Fibroblast of peridontal ligament (primary cell): Measurements from ENCODE around the gene SPEM2.

Source experiments
- DNase-seq: peaks from one replicate; pipeline ENCODE4 v3.0.0-alpha.2; 2010; ENCODE audit errors: extremely low read depth

SPEM2 gene

DNA sequence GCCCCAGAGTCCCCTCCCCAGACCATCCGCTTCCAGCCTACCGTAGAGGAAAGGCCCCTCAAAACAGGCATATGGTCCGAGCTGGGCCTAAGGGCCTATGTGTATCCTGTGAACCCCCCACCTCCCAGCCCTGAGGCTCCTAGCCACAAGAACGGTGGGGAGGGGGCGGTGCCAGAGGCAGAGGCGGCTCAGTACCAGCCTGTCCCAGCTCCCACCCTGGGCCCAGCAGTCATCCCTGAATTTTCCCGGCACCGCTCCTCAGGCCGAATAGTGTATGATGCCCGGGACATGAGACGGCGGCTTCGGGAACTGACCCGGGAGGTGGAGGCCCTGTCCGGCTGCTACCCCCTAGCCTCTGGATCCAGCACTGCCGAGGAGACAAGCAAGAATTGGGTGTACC lies 4.2 kb upstream of the SPEM2 start:
- DNase-seq = no peak

DNA sequence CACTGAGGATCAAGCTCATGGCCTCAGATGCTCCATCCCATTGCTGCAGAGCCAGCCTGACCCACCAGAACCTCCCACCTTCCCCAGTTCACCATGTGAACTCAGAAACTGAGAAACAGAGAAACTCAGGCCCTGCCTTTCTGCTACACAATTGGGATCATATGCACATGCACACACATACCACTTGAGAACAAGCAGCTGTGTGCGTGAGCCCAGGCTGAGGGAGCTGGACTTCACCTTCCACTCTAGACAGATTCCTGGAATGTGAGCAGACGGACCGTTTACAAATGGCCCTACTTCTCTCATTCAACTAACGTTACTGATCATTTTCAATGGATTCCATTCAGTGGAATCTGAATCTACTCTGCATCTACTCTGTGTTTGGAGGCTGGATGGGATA lies 1.7 kb upstream of the SPEM2 start:
- DNase-seq = no peak

DNA sequence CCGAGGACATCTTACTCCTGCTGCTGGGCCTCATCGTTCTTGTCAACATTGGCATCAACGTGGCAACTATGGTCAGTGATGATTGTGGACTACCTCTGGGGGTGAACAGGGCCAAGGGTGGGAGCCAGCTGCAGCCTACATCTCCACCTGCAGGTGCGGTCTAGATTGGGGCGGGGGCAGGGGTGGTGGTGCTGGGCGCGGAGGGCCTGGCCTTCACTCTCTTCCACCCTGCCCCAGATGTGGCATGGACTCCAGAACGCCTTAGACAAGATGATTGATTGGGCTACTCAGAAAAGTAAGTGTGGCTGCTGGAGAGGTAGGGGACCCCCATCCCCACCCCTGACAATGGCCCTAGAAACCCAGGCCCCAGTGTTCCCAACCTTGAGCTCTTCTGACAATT lies 340 bp downstream of the SPEM2 start:
- no peak for DNase-seq

DNA sequence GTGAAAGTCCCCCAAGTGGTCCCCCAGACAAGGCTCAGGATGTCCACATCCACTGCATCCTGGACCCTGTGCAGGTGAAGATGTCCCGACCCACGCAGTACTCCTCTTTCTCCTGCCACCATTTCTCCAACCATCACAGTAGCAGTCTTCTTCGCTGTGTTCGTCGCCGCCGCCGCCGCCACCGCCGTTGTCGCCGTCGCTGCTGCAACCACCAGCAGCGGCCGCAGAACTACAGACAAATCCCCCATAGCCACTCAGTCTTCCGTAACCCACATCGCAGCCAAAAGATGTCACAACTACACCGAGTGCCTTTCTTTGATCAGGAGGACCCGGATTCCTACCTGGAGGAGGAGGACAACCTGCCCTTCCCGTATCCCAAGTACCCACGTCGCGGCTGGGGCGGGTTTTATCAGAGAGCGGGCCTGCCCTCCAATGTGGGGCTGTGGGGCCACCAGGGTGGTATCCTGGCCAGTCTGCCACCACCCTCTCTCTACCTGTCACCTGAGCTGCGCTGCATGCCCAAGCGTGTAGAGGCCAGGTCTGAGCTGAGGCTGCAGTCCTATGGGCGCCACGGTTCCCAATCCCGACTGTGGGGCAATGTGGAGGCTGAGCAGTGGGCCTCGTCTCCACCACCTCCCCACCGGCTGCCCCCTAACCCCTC lies 917 bp downstream of the SPEM2 start:
- DNase-seq = no peak

DNA sequence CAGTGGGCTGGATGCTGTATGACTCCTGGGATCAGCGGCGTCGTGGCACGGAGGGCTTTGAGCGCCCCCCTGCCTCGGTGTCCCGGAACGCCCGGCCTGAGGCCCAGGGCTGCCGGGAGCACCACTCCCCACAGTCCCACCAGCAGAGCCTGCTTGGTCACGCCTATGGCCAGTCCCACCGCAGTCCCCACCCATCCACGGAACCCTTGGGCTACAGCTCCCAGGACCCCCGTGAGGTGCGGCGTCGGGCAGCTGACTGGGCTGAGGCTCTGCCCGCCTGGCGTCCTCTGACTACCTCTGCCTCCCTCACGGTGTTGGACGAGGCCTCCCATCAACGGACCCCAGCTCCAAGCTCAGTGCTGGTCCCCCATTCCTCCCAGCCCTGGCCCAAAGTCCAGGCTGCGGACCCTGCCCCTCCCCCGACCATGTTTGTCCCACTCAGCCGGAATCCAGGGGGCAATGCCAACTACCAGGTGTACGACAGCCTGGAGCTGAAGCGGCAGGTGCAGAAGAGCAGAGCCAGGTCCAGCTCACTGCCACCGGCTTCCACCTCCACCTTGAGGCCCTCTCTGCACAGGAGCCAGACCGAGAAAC lies 1.6 kb downstream of the SPEM2 start:
- no peak for DNase-seq

DNA sequence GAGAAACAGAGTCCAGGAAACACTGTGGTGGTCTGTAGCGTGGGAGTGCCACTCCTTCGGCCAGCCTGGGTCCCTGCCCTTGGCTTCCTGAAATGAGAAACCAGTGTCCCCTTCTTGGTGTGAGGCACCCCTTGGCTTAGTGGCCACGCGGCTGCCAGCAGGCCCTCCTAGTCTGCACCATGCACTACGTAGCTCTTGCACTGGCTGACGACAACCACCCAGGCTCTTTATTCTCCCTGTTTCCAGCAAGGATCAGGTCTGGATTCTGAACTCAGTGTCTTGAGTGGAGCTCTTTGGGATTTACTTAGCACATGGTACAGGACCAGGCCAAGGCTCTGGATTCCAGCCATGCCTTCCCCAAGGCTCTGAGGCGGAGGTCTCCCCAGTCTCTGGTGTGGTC lies 2.1 kb downstream of the SPEM2 start:
- DNase-seq = no peak

DNA sequence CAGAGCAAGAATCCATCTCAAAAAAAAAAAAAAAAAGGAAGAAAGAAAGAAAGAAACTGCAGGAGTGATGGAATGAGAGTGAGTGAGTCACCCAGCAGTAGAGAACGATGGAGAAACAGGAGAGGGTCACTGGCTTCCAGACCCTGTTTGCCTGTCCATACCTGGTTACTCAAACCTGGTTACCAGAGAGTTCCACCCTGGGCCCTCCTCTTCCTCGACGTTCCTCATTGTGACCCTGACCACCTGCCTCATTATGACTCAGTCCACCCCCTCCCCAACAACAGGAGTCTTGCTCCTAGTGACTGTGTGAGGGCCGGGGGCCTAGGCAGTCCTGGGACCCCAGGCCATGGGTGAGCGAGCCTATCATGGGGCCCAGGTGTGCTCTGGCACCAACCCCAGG lies 3.1 kb downstream of the SPEM2 start, which contains the start of gene SPEM3:
Gene SPEM3 (plus strand): TSS at position 301 of the 400 bp plus-strand sequence. CDS start 46 bp downstream, at position 347.
- DNase-seq = no peak

DNA sequence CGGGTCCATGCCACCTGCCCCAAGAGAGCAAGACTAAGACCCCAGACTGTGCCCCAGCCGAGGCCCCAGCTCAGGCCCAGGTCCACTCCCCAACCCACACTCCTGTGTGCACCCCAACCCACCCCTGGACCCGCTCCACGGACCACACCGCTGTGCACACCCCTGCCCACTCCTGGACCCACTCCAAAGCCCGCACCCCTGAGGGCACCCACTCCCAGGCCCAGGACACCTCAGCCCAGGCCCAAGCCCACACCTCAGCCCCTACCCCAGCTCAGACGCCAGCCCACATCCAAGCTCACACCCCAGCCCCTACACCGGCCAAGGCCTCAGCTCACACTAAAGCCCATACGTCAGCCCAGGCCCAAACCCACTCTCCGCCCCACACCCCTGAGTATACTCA lies 4.3 kb downstream of the SPEM2 start:
- no peak for DNase-seq

DNA sequence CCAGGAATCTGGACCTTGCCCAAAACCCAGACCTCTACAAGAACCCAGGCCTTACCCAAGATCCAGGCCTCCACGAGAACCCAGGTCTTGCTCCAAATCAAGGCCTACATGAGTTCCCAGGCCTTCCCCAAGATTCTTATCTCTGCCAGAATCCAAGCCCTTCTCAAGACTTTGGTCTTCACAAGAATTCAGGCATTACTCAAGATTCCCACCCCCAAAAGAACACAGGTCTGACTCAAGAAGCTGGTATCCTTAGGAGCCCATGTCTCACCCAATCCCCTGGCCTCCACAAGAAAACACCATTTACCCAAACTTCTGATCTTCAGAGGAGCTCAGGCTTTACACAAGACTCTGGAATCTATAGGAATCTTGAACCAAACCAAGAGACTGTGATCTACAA lies 5.8 kb downstream of the SPEM2 start:
- DNase-seq = no peak

DNA sequence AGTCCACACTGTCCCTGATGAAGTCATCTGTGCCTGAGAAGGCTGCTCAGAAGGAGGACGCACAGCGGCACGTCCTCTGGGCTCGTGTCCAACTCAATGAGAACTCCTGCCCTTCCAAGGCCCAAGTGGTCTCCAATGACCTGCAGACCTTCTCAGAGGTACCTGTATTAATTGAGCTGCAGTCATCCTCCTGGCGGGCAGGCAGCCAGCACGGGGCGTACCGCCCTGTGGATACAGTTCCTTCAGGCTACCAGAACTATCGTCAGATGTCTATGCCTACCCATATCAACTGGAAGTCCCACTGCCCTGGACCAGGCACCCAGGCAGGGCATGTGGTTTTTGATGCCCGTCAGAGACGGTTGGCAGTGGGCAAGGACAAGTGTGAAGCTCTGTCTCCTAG lies 6.9 kb downstream of the SPEM2 start:
- DNase-seq = no peak

DNA sequence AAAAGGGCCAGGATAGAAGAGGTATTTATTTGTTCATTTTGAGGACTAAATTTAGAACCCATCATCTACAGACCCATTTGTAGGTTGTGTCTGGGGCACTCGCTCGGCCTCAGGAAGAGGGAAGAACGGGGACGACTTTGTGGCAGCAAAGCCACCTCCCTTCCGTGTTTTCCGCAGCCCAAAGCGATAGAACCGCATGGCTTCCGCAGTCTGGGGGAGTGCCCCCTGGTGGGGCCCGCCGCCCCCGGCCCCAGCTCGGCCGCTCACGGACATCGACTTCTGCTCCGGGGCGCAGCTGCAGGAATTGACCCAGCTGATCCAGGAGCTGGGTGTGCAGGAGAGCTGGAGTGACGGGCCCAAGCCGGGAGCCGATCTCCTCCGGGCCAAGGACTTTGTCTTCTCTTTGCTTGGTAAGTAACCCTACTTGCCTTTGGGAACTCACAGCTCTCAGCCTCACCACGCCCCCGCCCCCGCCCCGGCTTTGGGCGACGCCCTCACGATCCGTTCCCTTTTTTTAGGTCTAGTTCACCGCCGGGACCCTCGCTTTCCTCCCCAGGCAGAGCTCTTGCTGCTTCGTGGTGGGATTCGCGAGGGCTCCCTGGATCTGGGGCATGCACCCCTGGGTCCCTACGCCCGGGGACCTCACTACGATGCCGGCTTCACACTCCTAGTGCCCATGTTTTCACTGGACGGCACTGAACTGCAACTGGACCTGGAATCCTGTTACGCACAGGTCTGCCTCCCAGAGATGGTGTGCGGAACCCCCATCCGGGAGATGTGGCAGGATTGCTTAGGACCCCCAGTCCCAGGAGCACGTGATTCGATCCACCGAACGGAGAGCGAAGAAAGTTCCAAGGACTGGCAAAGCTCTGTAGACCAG lies 10.5 kb downstream of the SPEM2 start:
- DNase-seq = no peak

DNA sequence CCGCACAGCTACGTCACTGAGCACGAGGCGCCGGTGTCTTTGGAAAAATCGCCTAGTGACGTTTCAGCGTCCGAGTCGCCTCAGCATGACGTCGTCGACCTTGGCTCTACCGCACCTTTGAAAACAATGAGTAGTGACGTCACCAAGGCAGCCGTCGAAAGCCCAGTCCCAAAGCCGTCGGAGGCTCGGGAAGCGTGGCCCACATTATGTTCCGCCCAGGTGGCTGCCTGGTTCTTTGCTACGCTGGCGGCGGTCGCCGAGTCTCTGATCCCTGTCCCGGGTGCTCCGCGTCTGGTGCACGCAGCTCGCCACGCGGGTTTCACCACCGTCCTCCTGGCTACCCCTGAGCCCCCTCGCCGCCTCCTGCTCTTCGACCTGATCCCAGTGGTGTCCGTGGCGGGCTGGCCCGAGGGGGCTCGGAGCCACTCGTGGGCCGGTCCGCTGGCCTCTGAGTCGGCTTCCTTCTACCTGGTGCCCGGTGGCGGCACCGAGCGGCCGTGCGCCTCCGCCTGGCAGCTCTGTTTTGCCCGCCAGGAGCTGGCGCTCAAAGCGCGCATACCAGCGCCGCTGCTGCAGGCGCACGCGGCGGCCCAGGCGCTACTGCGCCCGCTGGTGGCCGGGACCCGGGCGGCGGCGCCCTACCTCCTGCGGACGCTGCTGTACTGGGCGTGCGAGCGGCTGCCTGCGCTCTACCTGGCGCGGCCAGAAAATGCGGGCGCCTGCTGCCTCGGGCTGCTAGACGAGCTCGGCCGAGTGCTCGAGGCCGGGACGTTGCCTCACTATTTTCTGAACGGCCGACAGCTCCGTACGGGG lies 11.3 kb downstream of the SPEM2 start:
- DNase-seq = peak; percentile 58

DNA sequence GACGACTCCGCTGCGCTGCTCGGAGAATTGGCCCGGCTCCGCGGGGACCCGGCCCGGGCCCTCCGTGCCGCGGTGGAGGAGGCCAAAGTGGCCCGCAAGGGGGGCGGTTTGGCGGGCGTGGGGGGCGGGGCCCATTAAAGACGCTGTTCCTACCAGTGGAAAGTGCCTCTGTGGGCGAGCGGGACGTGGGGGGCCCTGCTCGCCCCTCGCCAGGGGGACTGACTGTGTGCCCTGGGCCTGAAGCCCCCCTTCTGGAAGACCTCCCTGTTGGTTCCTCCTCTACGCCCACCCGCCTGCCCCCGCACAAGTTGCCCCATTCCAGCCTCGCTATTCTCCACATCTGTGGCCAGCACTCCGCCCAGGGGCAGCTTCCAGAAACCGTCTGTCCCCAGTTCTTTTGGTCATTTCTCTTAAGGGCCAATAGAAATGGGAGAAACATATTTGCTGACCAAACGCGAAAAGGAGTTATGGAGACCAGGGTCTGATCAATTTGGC lies 12.0 kb downstream of the SPEM2 start:
- DNase-seq = no peak

DNA sequence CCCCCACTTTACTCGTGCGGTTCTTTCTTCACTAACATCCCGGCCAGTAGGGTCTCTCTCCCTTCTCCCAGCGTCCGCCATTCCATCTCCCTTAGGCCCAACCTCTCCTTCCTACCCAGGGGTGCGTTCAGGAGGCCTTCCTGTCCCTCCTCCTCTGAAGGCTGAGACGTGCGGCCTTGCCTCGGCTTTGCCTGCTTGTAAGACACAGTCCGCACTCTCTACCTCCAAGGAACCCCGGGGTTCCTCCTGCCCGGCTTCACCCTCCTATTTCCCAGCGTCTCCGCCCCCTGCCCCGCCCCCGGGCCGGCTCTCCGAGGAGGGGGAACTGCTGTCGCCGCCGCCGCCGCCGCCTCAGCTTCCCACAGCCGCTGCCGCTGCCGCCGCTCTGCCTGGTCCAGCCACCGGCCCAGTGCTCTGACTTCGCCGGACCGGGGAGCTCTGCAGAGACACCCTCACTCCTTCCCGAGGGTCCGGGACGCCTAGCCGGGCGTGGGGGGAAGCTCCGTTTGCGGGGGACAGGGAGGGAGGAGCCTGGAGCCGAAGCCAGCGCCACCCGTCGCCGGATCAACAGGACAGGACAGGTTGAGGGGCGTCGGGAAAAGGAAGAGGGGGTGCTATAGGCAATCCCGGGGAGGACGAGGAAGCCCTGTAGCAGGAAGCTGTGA lies 12.7 kb downstream of the SPEM2 start:
- DNase-seq = no peak

DNA sequence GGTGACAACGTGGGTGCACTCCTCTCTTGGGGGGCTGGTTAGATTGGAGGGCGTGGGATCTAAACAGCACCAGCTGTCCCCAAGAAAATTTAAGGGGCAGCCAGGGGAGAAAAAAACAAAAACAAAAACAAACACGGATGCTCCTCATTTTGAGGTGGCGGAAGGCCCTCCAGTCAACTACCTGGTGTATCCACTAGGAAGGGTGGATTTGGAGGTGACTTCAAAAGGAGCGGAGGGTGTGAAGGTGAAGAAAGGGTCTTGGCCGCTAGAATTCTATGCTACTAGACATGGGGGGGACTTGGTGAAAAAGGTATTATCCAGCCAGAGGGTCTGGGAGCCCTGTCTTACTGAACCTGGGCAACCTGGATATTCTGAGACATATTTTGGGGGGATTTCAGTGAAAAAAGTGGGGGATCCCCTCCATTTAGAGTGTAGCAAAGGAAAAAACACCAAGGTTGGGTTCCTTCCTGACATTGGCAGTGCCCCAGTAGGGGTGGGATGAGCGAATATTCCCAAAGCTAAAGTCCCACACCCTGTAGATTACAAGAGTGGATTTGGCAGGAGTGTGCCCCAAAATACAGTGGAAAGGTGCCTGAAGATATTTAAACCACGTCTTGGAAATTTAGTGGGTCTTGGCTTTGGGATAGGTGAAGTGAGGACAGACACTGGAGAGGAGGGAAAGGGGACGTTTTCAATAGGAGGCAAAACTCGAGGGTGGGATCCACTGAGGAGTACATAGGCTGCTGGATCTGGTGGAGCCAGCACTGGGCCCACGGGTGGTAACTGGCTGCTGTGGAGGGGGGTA lies 13.4 kb downstream of the SPEM2 start:
- no peak for DNase-seq

DNA sequence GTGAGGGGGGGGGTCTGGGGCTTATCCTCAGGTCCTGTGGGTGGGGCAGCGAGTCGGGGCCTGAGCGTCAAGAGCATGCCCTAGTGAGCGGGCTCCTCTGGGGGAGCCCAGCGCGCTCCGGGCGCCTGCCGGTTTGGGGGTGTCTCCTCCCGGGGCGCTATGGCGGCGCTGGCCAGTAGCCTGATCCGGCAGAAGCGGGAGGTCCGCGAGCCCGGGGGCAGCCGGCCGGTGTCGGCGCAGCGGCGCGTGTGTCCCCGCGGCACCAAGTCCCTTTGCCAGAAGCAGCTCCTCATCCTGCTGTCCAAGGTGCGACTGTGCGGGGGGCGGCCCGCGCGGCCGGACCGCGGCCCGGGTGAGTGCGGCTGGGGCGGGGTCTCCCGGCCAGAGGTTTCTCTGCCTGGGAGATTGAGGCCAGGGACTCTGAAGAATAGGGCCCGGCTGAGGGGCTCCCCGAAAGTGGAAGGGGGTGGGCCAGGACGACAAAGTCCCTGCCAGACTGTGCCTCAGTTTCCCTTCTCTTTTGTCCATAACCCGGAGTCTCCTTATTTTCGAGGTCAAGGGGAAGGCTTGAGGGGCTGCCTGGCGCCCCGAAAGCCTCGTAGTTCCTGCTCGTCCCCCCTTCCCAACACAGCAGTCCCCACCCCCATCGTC lies 14.2 kb downstream of the SPEM2 start, which contains the start of gene FGF11:
Gene FGF11 (plus strand): TSS at position 51 of the 651 bp plus-strand sequence. CDS start 109 bp downstream, at position 160.
- no peak for DNase-seq

DNA sequence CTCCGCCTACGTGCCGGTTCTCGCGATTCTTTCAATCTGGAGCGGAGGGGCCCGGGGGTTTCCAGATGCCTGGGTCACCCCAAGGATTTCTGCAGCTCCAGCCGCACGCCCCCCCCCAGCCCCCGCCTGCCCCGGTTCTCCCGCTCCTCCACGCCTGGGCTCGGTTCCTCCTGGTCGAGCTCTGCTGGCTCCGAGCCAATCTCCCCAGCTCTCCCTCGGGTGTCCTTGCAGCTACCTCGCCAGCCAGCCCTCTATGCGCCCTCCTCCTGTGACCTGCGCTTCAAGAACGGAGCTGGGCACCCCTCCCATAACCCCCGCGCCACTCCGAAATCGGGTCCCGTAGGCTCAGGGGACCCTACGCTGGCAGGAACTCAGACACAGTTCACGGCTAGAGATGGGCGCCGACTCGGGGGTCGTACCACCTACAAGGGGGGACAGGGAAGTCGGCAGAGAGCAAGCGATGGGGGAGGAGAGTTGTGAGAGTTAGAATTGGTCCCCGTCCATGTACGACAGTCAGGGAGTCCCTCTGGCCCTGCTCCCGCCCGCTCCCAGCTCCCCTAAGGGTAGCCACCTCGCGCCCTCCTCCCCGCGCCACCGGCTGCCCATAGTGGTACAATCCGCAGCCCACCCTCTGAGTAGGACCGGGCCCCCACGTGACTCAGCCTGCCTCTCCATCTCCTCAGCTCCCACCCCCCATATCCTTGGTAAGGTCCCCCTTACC lies 14.9 kb downstream of the SPEM2 start:
- no peak for DNase-seq

DNA sequence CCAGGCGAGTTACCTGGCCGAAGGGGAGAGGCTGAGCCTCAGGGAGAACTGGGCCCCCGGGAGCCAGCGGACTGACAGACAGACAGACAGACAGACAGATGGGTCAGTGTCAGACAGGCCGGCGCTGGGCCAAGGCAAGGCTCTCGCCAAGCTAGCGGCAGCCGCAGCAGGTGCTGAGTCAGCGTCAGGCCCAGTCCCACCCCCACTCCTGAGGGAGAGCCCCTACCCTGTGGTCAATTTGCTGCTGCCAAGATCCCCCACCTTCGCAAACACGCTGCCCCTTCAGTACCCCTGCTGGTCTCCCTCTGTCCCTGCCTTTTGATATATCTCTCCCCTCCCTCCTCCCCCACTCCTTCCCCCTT lies 15.4 kb downstream of the SPEM2 start:
- no peak for DNase-seq

DNA sequence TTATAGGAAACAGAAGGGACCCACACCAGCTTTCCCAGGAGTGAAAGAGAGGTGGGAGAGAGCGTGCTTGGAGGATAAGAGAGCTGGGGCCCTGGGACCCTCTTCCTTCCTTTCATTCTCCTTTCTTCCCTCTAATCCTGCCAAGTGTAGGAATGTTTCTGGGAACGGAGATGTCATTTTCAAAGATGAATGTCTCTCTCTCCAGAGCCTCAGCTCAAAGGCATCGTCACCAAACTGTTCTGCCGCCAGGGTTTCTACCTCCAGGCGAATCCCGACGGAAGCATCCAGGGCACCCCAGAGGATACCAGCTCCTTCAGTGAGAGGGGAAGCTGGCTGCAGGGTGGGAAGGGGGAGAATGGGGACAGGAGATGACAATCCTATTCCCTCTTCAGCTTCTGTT lies 15.8 kb downstream of the SPEM2 start:
- DNase-seq = no peak
